Measurements from ENCODE around the gene ZNF74.

DNA sequence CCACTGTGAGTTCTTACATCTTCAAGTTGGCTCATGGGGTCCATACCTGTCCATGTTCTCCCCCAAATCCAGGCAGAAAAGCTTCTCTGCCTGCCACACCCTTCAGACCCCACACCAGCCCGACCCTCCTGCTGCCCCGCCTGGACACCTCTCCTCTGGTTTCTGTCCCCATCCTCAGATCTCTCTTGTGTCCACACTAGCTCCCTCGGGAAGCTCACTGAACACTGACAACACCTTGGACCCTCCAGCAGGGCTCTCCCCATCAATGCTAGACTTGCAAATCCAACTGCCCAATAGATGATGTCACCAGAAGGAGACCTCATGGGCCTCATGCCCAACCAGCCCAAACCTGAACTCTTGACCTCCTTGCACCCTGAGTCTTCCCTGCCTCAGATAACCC is 40.8 kb downstream of the ZNF74 start:
- no peak for TF ChIP-seq CTCF (IDR thresholded peaks at IDR 0.05 in 4 of 5, conservative IDR thresholded peaks at IDR 0.05 in 1 of 5)
- TF ChIP-seq POLR2A (IDR thresholded peaks at IDR 0.05), result no peak
